Aorta (tissue), 5 donors: ENCODE data around the gene PHACTR2. TPM values are rescaled to one million over a fixed set of nuclear protein-coding genes. Genes with fewer than 3 reads are reported as not detected.
"Not testable (repeated sequence)": the region's sequence is repeated elsewhere in the genome, so short reads cannot be mapped to it uniquely, and the experiment has no call there.

Experiments used
- ATAC-seq: fragments of 200-7000 bp; cut with Tn5 transposase; one replicate; pipeline ENCODE4 v1.9.1; 2022; ENCODE audit warnings: moderate library complexity; ENCODE audit not compliant: low FRiP score
- DNase-seq, 2 donors: peaks; one replicate each; pipeline ENCODE4 v3.0.0-alpha.2; 2020
- H3K27ac ChIP-seq, 2 donors: one replicate each; pipeline ENCODE4 v1.5.1; 2013; ENCODE audit warnings: low read length in 2 of 2, mild to moderate bottlenecking in 2 of 2, moderate library complexity in 2 of 2, control low read depth in 1 of 2, inconsistent platforms in 1 of 2, low read depth in 1 of 2
- H3K27me3 ChIP-seq, 2 donors: one replicate each; pipeline ENCODE4 v1.6.1; 2013; ENCODE audit warnings: control low read depth in 1 of 2, low read length in 1 of 2, mild to moderate bottlenecking in 1 of 2, moderate library complexity in 1 of 2; ENCODE audit not compliant: insufficient read depth in 2 of 2, control insufficient read depth in 1 of 2
- H3K36me3 ChIP-seq, 2 donors: one replicate each; pipeline ENCODE4 v1.6.1; 2013; ENCODE audit warnings: control low read depth in 1 of 2, low read length in 1 of 2, mild to moderate bottlenecking in 1 of 2; ENCODE audit not compliant: insufficient read depth in 2 of 2, control insufficient read depth in 1 of 2
- H3K4me1 ChIP-seq, 2 donors: one replicate each; pipeline ENCODE4 v1.6.1; 2013; ENCODE audit warnings: low read length in 2 of 2, control low read depth in 1 of 2, mild to moderate bottlenecking in 1 of 2, moderate library complexity in 1 of 2; ENCODE audit not compliant: insufficient read depth in 2 of 2, control insufficient read depth in 1 of 2
- H3K4me3 ChIP-seq, 2 donors: one replicate each; pipeline ENCODE4 v1.5.1; 2013; ENCODE audit warnings: low read length in 2 of 2, control low read depth in 1 of 2, mild to moderate bottlenecking in 1 of 2
- H3K9me3 ChIP-seq: one replicate; pipeline ENCODE4 v1.6.1; 2013; ENCODE audit warnings: mild to moderate bottlenecking, low read length; ENCODE audit not compliant: control insufficient read depth
- WGBS, 2 donors: extraction: QIAGEN DNeasy Blood & Tissue Kit; methylation state at CpG; one replicate each; pipeline ENCODE4 v1.1.7; 2013; 5-methylcytosine and 5-hydroxymethylcytosine counted together
- intact Hi-C, 2 donors: fragments of 100-400 bp; cut with DNase I; formaldehyde crosslinking; loops; one replicate each; pipeline versions ENCODE4 v1.14.2 to v1.15.0; 2022
- polyA plus RNA-seq, 2 donors: library from polyadenylated mRNA; stranded (reverse); fragments of 200-250 nt; gene quantifications; one replicate each; pipeline ENCODE4 v1.2.3, GENCODE V29; 2013
- total RNA-seq, 2 donors: library from RNA; stranded (reverse); fragmentation: NEBNext Ultra II Directional; extraction: Animal tissue kit (Norgen Biotek cat#: 25700); gene quantifications; one replicate each; pipeline ENCODE4 v1.2.1, GENCODE V29; 2021
- donor health status: healthy with polysubstance abuse.
- donor health status: Bipolar disorder and iron deficiency.
- donor health status: DM: no; HTN: no; CAD: no.
- donor health status: DM: no; HTN: no; CAD: no.
- donor health status: DM: yes; HTN: yes; CAD: no.

The PHACTR2 gene
- total and polyA plus RNA-seq, 4 donors = 15.3 to 96.8 (median 51.2) TPM

DNA sequence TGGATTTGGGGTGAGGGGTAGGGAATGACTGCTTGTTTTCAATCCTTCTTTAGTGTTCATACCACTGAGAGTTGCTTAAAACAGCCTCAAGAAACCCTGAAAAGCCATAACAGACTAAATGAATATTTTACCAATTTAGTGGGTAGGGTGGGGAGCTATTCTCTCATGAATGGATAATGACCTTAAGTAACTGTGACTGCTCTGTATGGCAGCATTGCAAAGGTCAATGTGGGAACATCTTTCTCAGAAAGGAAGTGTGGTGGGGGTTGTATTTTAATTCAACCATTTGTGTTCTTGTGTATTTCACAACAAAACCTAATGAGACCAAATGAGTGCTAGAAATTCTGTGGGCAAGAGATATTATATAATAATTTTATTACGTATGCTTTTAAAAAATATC lies 55.7 kb downstream of the PHACTR2 start:
- DNase-seq = no peak
- H3K27me3 ChIP-seq = no peaks in the 10 kb centered on the region
- peaks cover 0 to 2% of the 10 kb centered on the region in 2 donors for H3K4me1 ChIP-seq
- H3K4me3 ChIP-seq = no peak overlapping the region
- no peak for ATAC-seq
- intact Hi-C loops = no loop called here
- H3K27ac ChIP-seq = no peak overlapping the region
- no peaks in the 10 kb centered on the region for H3K36me3 ChIP-seq
- WGBS, 2 donors = 97 to 100% methylated on average over 1 of the region's 1 CpG
- no peaks in the 10 kb centered on the region for H3K9me3 ChIP-seq

DNA sequence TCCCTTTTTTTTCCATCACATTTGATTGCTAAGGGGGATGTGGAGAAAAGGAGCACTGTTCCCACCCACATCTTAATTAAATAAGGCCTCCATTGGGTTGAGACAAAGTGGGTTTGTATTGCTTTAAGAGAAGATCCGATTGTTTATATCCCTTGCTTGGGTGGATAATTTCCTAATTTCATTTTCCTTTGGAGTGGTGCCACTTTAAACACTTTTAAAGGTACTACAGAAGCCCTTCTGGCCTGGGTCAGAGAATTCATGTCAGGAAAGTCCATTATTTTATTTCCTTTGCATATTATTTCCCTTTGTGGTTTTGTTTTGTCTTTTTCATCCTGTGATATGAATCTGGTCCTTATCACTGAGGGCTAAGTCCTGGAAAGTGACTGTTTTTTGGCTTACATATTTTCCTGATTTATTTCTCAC lies 56.9 kb downstream of the PHACTR2 start:
- H3K4me1 ChIP-seq = peaks cover 0 to 2% of the 10 kb centered on the region in 2 donors
- intact Hi-C loops = no loop called here
- DNase-seq (no peak), ATAC-seq (no peak)
- peak overlapping the region in 1 of 2 donors; percentile 26 for H3K4me3 ChIP-seq
- H3K27me3 ChIP-seq = no peaks in the 10 kb centered on the region
- H3K27ac ChIP-seq = no peak overlapping the region
- H3K36me3 ChIP-seq = no peaks in the 10 kb centered on the region
- WGBS, 2 donors = 3 to 7% methylated on average over 1 of the region's 1 CpG
- H3K9me3 ChIP-seq = no peaks in the 10 kb centered on the region

DNA sequence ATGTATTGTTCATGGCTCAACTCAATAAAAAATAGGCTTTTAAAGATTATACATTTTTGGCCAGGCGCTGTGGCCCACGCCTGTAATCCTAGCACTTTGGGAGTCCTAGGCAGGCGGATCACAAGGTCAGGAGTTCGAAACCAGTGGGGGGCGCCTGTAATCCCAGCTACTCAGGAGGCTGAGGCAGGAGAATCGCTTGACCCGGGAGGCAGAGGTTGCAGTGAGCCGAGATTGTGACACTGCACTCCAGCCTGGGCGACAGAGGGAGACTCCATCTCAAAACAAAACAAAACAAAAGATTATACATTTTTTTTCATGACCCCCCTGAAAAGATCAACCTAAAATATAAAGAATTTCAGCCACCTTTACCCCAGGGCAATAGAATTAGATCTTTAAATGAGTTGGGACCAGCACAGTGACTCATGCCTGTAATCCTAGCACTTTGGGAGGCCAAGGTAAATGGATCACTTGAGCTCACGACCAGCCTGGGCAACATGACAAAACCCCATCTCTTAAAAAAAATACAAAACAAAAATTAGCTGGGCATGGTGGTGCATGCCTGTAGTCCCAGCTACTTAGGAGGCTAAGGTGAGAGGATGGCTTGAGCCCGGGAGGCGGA lies 60.4 kb downstream of the PHACTR2 start:
- H3K36me3 ChIP-seq, ATAC-seq, H3K4me3 ChIP-seq, H3K4me1 ChIP-seq, H3K9me3 ChIP-seq, H3K27ac ChIP-seq, DNase-seq, H3K27me3 ChIP-seq, intact Hi-C loops: not testable (repeated sequence)
- WGBS, 2 donors = 87 to 89% methylated on average over 12 of the region's 12 CpGs

DNA sequence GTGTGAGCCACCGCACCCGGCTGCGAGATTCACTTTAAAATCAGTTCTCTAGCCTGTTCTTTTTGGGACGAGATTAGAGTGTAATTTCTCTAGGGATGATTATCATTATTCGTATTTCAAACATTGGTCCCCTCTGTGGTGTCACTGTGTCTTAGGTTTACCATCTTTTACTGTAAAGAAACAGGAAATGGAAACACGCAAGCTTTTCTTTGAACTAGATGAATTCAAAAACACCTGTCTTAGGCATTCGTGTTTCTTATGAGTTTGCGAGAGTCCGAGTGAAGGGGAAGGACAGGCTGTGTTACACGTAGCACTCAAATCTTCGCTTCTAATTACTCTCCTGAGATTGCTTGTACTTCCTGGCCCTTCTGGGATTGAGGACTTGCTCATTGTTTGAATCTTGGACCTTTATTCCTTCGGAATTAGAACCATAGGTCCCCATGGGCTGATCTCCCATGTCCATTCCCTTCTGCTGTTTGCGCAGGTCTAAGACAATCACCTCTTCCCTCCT lies 61.6 kb downstream of the PHACTR2 start:
- H3K9me3 ChIP-seq = no peaks in the 10 kb centered on the region
- no peaks in the 10 kb centered on the region for H3K27me3 ChIP-seq
- intact Hi-C loops = no loop called here
- ATAC-seq (no peak), DNase-seq (no peak)
- H3K27ac ChIP-seq = no peak overlapping the region
- H3K36me3 ChIP-seq = no peaks in the 10 kb centered on the region
- no peak overlapping the region for H3K4me3 ChIP-seq
- 98% methylated on average over 13 of the region's 13 CpGs for WGBS, 2 donors
- peaks cover 2 to 9% of the 10 kb centered on the region in 2 donors for H3K4me1 ChIP-seq

DNA sequence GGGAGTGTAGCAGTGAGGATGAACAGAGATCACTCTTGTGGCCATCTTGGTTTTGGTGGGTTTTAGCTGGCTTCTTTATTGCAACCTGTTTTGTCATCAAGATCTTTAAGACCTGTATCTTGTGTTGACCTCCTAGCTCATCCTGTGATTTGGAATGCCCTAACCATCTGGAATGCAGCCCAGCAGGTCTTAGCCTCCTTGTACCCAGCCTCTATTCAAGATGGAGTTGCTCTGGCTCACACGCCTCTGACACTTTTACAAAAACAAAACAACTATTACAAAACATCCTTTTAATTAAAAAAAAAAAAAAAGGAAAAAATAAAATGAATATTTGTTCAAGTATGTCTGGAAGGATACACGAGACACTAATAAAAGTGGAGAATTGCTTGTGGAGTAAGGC lies 62.4 kb downstream of the PHACTR2 start:
- 93% methylated on average over 2 of the region's 2 CpGs for WGBS, 2 donors
- ATAC-seq = no peak
- no peak overlapping the region for H3K4me3 ChIP-seq
- intact Hi-C loops = loop anchor here in 1 of 2 donors (5.0 kb wide), 1 partner anchor 48 kb away; no protein-coding TSS in a partner anchor
- DNase-seq = no peak
- no peaks in the 10 kb centered on the region for H3K36me3 ChIP-seq
- no peak overlapping the region for H3K27ac ChIP-seq
- no peaks in the 10 kb centered on the region for H3K27me3 ChIP-seq
- H3K9me3 ChIP-seq = no peaks in the 10 kb centered on the region
- peaks cover 2 to 11% of the 10 kb centered on the region in 2 donors for H3K4me1 ChIP-seq

DNA sequence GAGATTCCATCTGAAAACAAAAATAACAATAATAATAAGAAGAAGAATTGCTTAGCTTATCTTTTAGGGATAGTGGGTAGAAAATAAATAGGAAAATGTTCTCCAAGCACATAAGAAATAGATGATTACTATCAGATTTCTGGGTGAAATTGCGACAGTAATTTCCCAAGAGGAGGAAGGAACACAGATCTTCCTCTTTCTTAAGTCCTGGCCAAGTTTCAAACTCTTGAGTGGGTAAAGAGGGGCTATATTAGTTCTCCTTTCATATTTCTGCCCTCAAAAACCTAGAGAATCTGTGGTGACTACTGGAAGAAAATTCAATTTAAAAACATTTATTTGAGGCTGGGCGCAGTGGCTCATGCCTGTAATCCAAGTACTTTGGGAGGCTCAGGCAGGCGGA lies 63.7 kb downstream of the PHACTR2 start:
- ATAC-seq = no peak
- Histone ChIP-seq H3K4me3 (no peak overlapping the region), H3K9me3 (no peaks in the 10 kb centered on the region), H3K36me3 (no peaks in the 10 kb centered on the region), H3K27ac (no peak overlapping the region), H3K4me1 (peaks cover 2 to 13% of the 10 kb centered on the region in 2 donors), H3K27me3 (no peaks in the 10 kb centered on the region)
- intact Hi-C loops = loop anchor here in 1 of 2 donors (5.0 kb wide), 1 partner anchor 49 kb away; no protein-coding TSS in a partner anchor
- WGBS, 2 donors = 90 to 95% methylated on average over 3 of the region's 3 CpGs
- no peak for DNase-seq

DNA sequence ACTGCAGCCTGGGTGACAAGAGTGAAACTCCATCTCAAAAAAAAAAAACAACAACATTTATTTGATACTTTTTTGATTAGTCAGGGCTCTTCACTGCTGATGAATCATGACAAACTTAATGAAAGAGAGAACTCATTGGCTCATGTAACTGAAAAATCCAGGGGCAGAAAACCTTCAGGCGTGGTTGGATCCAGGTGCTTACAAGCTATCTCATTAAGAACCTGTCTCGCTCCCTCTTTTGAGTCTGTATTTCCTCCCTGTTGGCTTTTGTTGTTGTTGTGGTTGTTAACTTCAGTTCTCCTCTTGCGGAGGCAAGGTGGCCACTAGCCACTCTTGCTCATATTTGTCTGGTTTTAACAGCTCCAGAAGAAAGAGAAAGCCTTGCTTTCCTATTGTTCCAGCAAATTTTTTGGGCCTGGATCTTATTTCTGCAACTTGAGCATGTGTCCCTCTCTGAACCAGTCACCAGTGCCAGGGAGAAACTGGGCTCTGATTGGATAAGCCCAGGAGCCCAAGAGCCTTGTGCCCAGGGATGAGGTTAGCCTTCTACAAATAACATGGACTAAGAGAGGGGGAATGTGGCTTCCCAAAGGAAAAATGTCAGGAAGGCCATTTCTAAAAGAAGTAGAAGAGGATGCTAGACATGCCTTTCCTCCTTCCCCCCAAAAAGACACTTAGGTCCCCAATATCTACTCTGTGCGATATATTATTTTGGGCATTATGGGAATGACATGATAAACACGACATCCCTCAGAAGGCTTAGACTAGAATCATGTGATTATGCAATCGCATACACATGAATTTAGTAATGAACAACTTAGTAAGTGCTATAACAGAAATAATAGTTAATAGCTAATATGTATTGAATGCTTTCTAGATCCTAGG lies 64.5 kb downstream of the PHACTR2 start:
- peaks cover 2 to 13% of the 10 kb centered on the region in 2 donors for H3K4me1 ChIP-seq
- intact Hi-C loops = loop anchor here in 1 of 2 donors (5.0 kb wide), 1 partner anchor 50 kb away; no protein-coding TSS in a partner anchor
- peak; percentile 84 for ATAC-seq

DNA sequence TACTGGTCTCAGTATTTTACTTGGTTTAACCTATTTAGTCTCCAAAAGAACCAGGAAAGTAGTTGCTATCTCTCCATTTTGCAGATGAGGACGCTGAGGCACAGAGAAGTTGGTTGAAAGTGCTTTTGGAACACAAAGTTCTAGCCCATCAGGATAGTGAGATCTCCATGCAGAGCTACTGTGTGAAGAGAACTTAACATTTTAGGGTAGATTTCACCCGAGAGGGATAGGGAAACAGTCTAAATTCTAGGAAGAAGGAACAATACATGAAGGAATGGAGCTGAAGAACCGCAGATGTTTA lies 65.1 kb downstream of the PHACTR2 start:
- DNase-seq (no peak), ATAC-seq (peak; percentile 14)
- Histone ChIP-seq H3K4me1 (peaks cover 0 to 13% of the 10 kb centered on the region in 2 donors), H3K27me3 (no peaks in the 10 kb centered on the region), H3K4me3 (no peak overlapping the region), H3K27ac (peak overlapping the region; percentile 90 to 95), H3K36me3 (no peaks in the 10 kb centered on the region), H3K9me3 (no peaks in the 10 kb centered on the region)
- 22 to 29% methylated on average over 3 of the region's 3 CpGs for WGBS, 2 donors
- intact Hi-C loops = loop anchor here in 1 of 2 donors (5.0 kb wide), 1 partner anchor 51 kb away; no protein-coding TSS in a partner anchor

More for the DNA sequence above, 64.5 kb downstream of the PHACTR2 start:
- Histone ChIP-seq H3K27me3 (no peaks in the 10 kb centered on the region), H3K27ac (peak overlapping the region; percentile 60 to 76), H3K36me3 (no peaks in the 10 kb centered on the region), H3K9me3 (no peaks in the 10 kb centered on the region), H3K4me3 (no peak overlapping the region)
- peak in 1 of 2 donors; percentile 61 for DNase-seq
- WGBS, 2 donors = 68 to 69% methylated on average over 6 of the region's 6 CpGs
